Epidermal melanocyte (primary cell): Measurements from ENCODE around the gene ZNF296.

ENCODE experiments used
- DNase-seq: peaks from one replicate; pipeline ENCODE4 v3.0.0; 2011; ENCODE audit warnings: low spot score; ENCODE audit not compliant: insufficient read length

The ZNF296 gene

GRCh38 chr19:45087531-45087930 lies 11.3 kb upstream of the ZNF296 start:
- DNase-seq, result no peak

GRCh38 chr19:45086480-45086879 lies 10.2 kb upstream of the ZNF296 start:
- DNase-seq, result no peak

DNA sequence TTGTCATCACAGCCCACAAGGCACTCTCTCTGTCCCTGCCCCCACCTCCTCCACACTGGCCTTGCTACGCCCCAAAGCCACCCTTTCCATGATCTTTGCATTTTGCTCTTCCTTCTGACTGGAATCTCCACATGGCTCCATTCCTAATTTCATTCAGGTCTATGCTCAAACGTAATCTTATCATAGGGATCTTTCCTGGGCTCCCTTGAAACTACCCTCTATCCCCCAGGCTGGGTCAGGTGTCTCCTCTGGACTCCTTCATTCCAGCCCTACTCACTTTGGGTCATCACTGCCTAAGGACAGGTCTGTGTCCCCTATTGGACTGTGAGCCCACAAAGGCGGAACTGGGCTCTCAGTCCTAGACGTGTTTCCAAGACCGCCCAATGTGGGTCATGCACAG lies 5.9 kb upstream of the ZNF296 start:
- no peak for DNase-seq

GRCh38 chr19:45079911-45080370 lies 3.7 kb upstream of the ZNF296 start:
- no peak for DNase-seq

DNA sequence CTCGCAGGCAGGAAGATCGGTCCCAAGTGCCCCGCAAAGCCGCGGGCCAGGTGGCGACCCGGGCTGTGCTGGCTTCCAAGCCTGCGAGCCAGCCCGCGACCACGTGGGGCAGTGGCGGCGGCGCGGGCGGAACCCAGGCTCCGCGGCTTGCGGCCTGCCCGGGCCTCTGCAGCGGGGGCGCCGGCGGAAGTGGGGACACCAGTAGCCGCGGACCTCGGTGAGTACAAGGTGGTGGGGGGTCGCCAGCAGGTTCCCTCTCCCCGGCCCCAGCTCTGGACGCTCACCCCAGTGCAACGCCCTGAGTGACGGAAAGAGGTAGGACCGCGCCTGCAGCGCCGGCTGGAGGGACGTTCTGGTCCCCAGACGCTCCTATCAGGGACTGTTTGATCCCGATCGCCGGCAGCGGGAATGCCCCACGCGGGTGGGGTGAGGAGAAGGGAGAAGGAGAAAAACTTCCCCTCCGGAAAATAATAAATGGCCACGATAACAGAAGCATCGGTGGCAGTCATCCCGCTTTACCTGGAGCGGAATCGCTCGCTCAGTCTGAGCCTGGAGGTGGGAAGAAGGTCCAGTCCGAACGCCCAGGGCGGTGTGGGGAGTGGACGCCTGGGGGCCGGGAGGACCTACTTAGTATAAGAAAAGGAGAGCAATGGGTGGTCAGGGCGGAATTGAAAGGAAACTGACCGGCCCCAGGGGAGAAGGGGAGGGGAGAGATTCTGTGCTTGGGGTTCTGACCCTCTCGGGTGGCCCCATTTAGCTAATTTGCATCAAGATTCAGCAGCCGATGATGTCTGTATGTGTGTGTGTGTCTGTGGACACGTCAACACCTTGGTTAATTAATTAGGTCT lies 3.0 kb upstream of the ZNF296 start, which contains the start of gene GEMIN7:
Gene GEMIN7, plus strand, starts transcription at position 198 of the 848 bp plus-strand sequence. CDS start 10,855 bp downstream, outside the sequence.
- DNase-seq, result peak; percentile 70

GRCh38 chr19:45078390-45079062 lies 2.2 kb upstream of the ZNF296 start:
- no peak for DNase-seq

- DNase-seq, result no peak
These were observed 813 bp upstream of the ZNF296 start for GRCh38 chr19:45076851-45077730.

GRCh38 chr19:45075301-45076028 lies 813 bp downstream of the ZNF296 start:
- DNase-seq, result peak; percentile 69

DNA sequence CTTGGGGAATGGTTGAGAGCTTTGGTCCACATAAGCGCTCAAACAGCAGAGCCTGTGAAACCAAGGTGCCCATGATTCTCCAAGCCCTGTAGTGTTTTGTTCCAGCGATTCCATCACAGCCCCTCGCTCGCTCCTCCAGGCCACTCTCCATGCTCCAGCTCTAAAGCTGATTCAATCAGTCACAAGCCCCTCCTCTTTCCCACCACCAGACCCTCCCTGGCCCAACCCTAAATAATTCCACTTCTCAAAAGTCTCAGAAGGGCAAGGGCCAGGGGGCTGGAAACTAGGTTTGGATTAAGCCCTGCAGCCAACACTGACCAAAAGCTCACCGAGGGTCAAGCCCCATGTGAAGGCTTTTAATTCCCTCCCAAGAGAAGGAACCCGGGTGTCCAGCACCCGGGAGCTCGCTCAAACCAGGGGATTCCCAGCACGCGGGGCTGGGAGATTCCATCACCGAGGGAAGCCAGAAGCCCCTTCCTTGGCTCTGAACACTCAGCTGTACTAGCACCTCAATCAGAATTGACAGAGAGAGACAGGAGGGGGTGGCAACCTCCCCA lies 1.5 kb downstream of the ZNF296 start:
- DNase-seq, result no peak

DNA sequence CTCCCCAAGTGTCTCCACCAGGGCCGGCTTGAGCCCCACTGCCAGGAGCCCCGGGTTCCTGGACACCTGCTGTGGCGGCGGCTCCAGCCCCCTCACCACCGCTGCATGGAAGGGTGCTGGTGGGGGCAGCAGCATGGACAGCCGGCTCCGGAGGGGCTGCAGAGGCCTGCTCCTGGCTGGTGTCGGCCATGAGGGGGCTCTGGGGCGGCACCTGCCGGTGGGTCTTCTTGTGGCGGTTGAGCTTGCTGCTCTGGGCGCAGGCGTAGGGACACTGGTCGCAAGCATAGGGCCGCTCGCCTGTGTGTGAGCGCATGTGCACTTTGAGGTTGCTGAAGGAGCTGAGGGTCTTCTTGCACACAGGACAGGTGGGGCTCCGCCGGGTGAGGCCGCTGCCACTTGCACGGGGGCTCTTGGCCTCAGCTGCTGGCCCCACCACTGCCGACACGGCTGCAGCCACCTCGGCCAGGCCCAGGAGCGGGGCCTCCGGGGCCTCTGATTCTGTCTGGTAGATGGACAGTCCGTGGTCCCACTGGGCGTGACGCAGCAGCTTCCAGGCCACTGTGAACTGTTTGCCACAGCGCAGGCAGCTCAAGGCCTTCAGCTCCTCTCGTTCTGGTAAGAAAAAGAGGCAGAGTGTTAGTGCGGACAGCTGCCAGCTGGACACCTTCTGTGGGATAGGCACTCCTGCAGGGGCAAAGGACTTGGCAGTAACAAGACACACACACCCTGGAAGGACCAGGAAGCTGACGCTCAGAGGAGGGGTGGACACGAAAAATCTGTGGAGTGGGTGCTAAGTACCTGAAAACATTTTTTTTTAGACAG lies 4.1 kb downstream of the ZNF296 start:
- no peak for DNase-seq

DNA sequence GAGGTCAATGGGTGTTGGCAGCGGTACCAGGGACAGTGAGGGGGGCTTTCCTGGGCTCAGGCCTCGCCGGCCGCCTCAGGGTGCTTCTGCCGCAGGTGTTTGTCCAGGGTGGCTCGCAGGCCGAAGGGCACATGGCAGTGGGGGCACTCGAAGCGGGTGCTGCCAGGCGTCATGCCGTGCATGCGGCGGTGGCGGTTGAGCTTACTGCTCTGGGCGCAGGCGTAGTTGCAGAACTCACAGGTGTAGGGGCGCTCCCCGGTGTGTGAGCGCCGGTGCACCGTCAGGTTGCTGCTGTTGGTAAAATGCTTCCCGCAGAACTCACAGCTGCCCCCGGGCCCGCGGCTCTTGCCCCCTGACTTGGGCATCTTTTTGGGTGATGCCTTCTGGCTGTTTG lies 4.7 kb downstream of the ZNF296 start:
- no peak for DNase-seq

DNA sequence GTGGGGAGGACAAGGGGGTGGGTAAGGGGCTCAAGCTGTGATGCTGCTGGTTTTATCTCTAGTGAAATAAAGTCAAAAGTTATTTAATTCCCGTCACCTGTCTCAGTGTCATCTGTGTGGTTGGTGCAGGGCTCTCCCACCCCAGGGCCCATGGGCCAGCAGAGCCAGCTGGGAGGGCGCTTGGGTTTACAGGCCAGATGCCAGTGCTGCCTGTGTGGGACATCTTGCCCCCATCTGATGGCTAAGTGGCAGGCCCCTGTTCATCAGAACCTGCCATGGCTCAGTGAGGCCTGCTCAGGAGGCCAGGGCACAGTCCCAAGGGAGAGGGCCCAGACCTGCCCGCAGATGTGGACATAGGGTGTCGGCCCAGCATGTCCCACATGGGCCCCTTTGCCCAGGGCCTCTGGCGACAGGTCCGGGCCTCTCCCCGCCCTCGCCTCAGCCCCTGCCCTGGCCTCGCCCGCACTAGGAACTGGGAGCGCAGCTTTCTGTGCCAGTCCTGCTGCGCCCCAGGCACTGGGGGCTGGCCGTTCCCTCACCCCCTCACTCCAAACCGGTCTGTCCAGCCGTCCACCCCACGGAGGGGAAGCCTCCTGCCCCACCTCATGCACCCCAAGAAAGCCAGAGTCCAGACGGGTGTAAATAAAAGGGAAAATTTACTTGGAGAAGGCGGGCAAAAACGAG lies 5.3 kb downstream of the ZNF296 start:
- no peak for DNase-seq

DNA sequence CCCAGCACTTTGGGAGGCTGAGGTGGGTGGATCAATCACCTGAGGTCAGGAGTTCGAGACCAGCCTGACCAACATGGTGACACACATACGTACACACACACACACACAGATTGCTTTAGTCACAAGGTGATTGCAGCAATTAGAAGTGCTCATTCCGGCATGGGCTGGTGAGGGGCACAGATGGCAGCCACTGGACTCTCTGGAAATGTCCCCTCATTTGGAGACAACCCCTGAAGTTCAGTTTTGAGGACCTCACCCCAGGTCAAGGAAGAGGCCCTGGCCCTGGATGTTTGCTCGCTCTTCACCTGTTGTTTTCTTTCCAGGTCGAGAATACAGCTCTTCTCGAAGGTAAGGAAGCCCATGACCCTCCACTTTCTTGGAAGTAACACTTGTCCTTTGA lies 6.1 kb downstream of the ZNF296 start:
- no peak for DNase-seq

DNA sequence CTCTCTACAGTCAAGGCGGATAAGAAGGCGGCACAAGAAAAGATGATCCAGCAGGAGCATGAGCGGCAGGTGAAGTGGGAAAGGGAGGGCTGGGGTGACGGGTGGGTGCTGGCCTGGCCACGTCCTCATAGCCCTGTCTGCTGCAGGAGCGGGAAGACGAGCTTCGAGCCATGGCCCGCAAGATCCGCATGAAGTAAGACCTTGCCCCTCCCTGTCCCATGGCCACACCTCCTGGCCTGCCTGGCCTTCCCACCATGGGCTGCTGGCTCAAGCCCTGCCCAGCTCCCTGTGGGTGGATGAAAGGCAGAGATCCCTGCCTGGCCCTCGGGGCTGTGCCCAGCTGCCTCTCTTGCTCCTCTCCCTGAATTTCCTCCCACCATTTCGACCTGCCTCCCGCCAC lies 7.2 kb downstream of the ZNF296 start:
- no peak for DNase-seq

DNA sequence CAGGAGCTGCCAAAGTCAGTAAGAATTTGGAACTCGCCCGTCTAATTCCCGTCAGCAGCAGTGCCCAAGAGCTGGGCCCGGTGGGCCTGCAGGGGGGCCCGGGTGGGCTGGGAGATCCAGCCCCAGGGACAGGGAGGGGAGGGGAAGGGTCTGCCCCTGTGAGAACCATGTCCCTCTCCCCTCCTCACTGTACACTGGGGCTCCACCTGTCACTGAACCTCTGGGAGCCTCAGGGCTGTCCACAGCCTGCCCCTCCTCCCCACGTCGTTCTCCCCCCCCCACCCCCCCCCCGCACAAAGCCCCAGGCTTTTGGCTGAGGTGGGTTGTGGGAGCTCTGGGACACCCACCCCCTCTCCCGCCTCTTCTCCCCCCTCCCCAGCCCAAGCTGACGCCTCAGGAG lies 8.2 kb downstream of the ZNF296 start:
- DNase-seq, result no peak

DNA sequence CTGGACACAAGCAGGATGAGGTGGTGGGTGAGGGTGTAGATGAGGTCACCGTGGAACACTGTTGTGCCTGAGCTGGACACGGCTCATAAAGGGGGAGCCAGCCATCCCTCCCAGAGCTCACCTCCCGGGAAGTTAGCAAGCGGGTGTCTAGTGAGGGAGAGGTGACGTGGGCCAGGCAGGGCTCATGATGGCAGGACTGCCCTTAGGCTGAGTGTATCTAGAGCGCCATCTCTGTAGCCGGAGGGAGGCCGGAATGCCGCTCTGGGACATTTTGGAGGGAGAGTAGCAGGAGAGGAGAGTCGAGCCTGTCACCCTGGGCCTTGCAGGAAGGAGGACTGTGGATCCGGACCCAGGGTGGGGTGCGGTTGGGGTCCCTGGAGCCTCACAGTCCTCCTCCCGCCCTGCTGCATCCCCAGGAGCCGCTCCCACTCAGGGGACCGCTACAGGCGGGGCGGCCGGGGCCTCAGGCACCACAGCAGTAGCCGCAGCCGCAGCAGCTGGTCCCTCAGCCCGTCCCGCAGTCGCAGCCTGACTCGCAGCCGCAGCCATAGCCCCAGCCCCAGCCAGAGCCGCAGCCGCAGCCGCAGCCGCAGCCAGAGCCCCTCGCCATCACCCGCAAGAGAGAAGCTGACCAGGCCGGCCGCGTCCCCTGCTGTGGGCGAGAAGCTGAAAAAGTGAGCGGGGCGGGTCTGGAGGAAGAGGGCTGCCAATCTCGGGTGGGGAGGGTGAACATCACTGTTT lies 9.2 kb downstream of the ZNF296 start:
- no peak for DNase-seq

- no peak for DNase-seq
These were observed 12.2 kb downstream of the ZNF296 start for GRCh38 chr19:45063851-45064801.
